H9 (cell line): ENCODE data around the gene IQCK. TPM values are rescaled to one million over a fixed set of nuclear protein-coding genes. Genes with fewer than 3 reads are reported as not detected.

Source experiments
- DNase-seq: peaks from one replicate; pipeline ENCODE4 v3.0.0-alpha.2; 2017
- H2AFZ ChIP-seq: one replicate; pipeline ENCODE4 v1.6.1; 2013; ENCODE audit warnings: mild to moderate bottlenecking, low read length, control low read depth, moderate library complexity
- H2AK5ac ChIP-seq: 2 replicates; pipeline ENCODE4 v1.6.1; 2013; ENCODE audit warnings: low read length, control low read depth, mixed read lengths; ENCODE audit not compliant: insufficient read length
- H2BK120ac ChIP-seq: one replicate; pipeline ENCODE4 v1.6.1; 2013; ENCODE audit warnings: low read depth, mild to moderate bottlenecking, low read length, control low read depth, inconsistent platforms; ENCODE audit not compliant: poor library complexity, severe bottlenecking
- H2BK12ac ChIP-seq: 2 replicates; pipeline ENCODE4 v1.6.1; 2013; ENCODE audit warnings: low read length, control low read depth, mixed read lengths, low read depth; ENCODE audit not compliant: insufficient read length
- H2BK15ac ChIP-seq: 2 replicates; pipeline ENCODE4 v1.6.1; 2013; ENCODE audit warnings: low read depth, low read length, control low read depth
- H2BK20ac ChIP-seq: one replicate; pipeline ENCODE4 v1.6.1; 2013; ENCODE audit warnings: low read depth, mild to moderate bottlenecking, low read length, control low read depth, inconsistent platforms; ENCODE audit not compliant: poor library complexity, severe bottlenecking
- H2BK5ac ChIP-seq: 2 replicates; pipeline ENCODE4 v1.6.1; 2013; ENCODE audit warnings: low read length, control low read depth, mixed read lengths; ENCODE audit not compliant: insufficient read length
- H3K14ac ChIP-seq: 2 replicates; pipeline ENCODE4 v1.6.1; 2013; ENCODE audit warnings: low read length, control low read depth; ENCODE audit not compliant: insufficient read depth
- H3K18ac ChIP-seq: 2 replicates; pipeline ENCODE4 v1.6.1; 2013; ENCODE audit warnings: low read depth, mild to moderate bottlenecking, mixed read lengths, low read length, control low read depth; ENCODE audit not compliant: insufficient read length
- H3K23ac ChIP-seq: 2 replicates; pipeline ENCODE4 v1.6.1; 2013; ENCODE audit warnings: low read length, control low read depth, mixed read lengths, low read depth; ENCODE audit not compliant: insufficient read length
- H3K23me2 ChIP-seq: 2 replicates; pipeline ENCODE4 v1.6.1; 2013; ENCODE audit warnings: low read depth, mild to moderate bottlenecking, mixed read lengths, low read length, control low read depth; ENCODE audit not compliant: insufficient read length, poor library complexity, severe bottlenecking
- H3K27ac ChIP-seq: 2 replicates; pipeline ENCODE4 v1.5.1; 2013; ENCODE audit warnings: low read length, control low read depth, mixed read lengths, low read depth; ENCODE audit not compliant: insufficient read length
- H3K27me3 ChIP-seq: 2 replicates; pipeline ENCODE4 v1.6.1; 2013; ENCODE audit warnings: low read length, control low read depth, inconsistent platforms; ENCODE audit not compliant: insufficient read depth
- H3K4ac ChIP-seq: 2 replicates; pipeline ENCODE4 v1.6.1; 2013; ENCODE audit warnings: low read depth, mild to moderate bottlenecking, control low read depth, inconsistent platforms, low read length, moderate library complexity
- H3K4me1 ChIP-seq: 2 replicates; pipeline ENCODE4 v1.6.1; 2013; ENCODE audit warnings: low read length, control low read depth, inconsistent platforms; ENCODE audit not compliant: insufficient read depth
- H3K4me2 ChIP-seq: 2 replicates; pipeline ENCODE4 v1.6.1; 2013; ENCODE audit warnings: low read length, control low read depth, mixed read lengths; ENCODE audit not compliant: insufficient read length, insufficient read depth
- H3K56ac ChIP-seq: 2 replicates; pipeline ENCODE4 v1.6.1; 2013; ENCODE audit warnings: low read depth, mild to moderate bottlenecking, mixed read lengths, low read length, control low read depth; ENCODE audit not compliant: insufficient read length
- H3K79me1 ChIP-seq: 2 replicates; pipeline ENCODE4 v1.6.1; 2013; ENCODE audit warnings: low read depth, mild to moderate bottlenecking, moderate library complexity, low read length, control low read depth, inconsistent platforms; ENCODE audit not compliant: insufficient read depth, poor library complexity, severe bottlenecking
- H3K79me2 ChIP-seq: 2 replicates; pipeline ENCODE4 v1.6.1; 2013; ENCODE audit warnings: low read length, control low read depth, inconsistent platforms; ENCODE audit not compliant: insufficient read depth
- H3K9ac ChIP-seq: 2 replicates; pipeline ENCODE4 v1.6.1; 2013; ENCODE audit warnings: low read length, control low read depth, mixed read lengths; ENCODE audit not compliant: insufficient read length; ENCODE audit errors: extremely low read depth
- H3K9me3 ChIP-seq: one replicate; pipeline ENCODE4 v1.6.1; 2013; ENCODE audit warnings: low read depth, low read length, inconsistent platforms; ENCODE audit not compliant: control insufficient read depth
- H3T11ph ChIP-seq: one replicate; pipeline ENCODE4 v1.6.1; 2013; ENCODE audit warnings: mild to moderate bottlenecking, low read length, control low read depth, inconsistent platforms
- H4K20me1 ChIP-seq: one replicate; pipeline ENCODE4 v1.6.1; 2013; ENCODE audit not compliant: control insufficient read depth, insufficient read length, insufficient read depth
- H4K5ac ChIP-seq: 2 replicates; pipeline ENCODE4 v1.6.1; 2013; ENCODE audit warnings: low read depth, mild to moderate bottlenecking, mixed read lengths, low read length, control low read depth; ENCODE audit not compliant: insufficient read length
- H4K8ac ChIP-seq: replicated peaks from 2 replicates; pipeline ENCODE4 v1.6.1; 2013; ENCODE audit warnings: low read length, control low read depth, mixed read lengths, low read depth; ENCODE audit not compliant: insufficient read length
- H4K91ac ChIP-seq: 2 replicates; pipeline ENCODE4 v1.6.1; 2013; ENCODE audit warnings: low read depth, mild to moderate bottlenecking, moderate library complexity, mixed read lengths, low read length, control low read depth; ENCODE audit not compliant: insufficient read length
- H3K27ac Mint-ChIP-seq, 3 experiments: 2 replicates in 2 of 3; 3 replicates in 1 of 3; pipeline ENCODE4 v1.8.0; 2020 to 2021; ENCODE audit warnings: mixed read lengths in 3 of 3, mild to moderate bottlenecking in 1 of 3, moderate library complexity in 1 of 3
- H3K27me3 Mint-ChIP-seq: 2 replicates; pipeline ENCODE4 v1.8.0; 2021; ENCODE audit warnings: low read depth, mild to moderate bottlenecking, moderate library complexity, mixed read lengths
- H3K36me3 Mint-ChIP-seq, 3 experiments: 2 replicates in 2 of 3; 3 replicates in 1 of 3; pipeline ENCODE4 v1.8.0; 2020 to 2021; ENCODE audit warnings: low read depth in 3 of 3, mixed read lengths in 3 of 3; ENCODE audit not compliant: insufficient read depth in 1 of 3
- H3K4me1 Mint-ChIP-seq, 2 experiments: 2 replicates each; pipeline ENCODE4 v1.8.0; 2020; ENCODE audit warnings: mixed read lengths in 2 of 2
- H3K4me3 Mint-ChIP-seq, 2 experiments: 2 replicates in 1 of 2; 3 replicates in 1 of 2; pipeline ENCODE4 v1.8.0; 2020 to 2021; ENCODE audit warnings: mild to moderate bottlenecking in 2 of 2, mixed read lengths in 2 of 2, moderate library complexity in 1 of 2
- H3K9me3 Mint-ChIP-seq, 2 experiments: 2 replicates in 1 of 2; 3 replicates in 1 of 2; pipeline ENCODE4 v1.8.0; 2020; ENCODE audit warnings: mild to moderate bottlenecking in 2 of 2, mixed read lengths in 2 of 2, moderate library complexity in 1 of 2
- WGBS: extraction: QIAGEN DNeasy Blood & Tissue Kit; methylation state at CpG from one replicate; pipeline ENCODE4 v1.1.7; 2013; ENCODE audit warnings: missing lambda C conversion rate, low lambda C conversion rate, mixed read lengths; ENCODE audit not compliant: insufficient read length; ENCODE audit errors: extremely low coverage; 5-methylcytosine and 5-hydroxymethylcytosine counted together
- total RNA-seq: library from RNA; stranded (reverse); gene quantifications from 2 replicates; pipeline ENCODE4 v1.2.1, GENCODE V29; 2021
- TF ChIP-seq, protein P1 (sequence below): fragments of 200-600 bp; sonication (generic); conservative IDR thresholded peaks from 3 replicates; pipeline ENCODE4 v1.8.0; 2021; ENCODE audit warnings: antibody characterized with exemption, mild to moderate bottlenecking

The IQCK gene
- total RNA-seq, 1 experiment from 2014 or later = 9.0 TPM

- Histone ChIP-seq H4K20me1 (no peaks in the 10 kb centered on the region), H3K79me1 (peaks cover 6% of the 10 kb centered on the region), H3T11ph (no peak overlapping the region), H3K9me3 (no peaks in the 10 kb centered on the region), H3K4ac (no peak overlapping the region), H2BK15ac (no peak overlapping the region), H3K14ac (no peak overlapping the region), H4K5ac (no peak overlapping the region), H3K23ac (no peak overlapping the region), H3K79me2 (peaks cover 27% of the 10 kb centered on the region; the same call in 1 of the 2 replicates), H3K9ac (no peak overlapping the region), H2AK5ac (no peak overlapping the region), H3K18ac (no peak overlapping the region), H4K8ac (no peak overlapping the region), H3K4me2 (no peak overlapping the region), H3K23me2 (no peaks in the 10 kb centered on the region), H3K4me1 (peaks cover 8% of the 10 kb centered on the region), H3K27ac (no peak overlapping the region), H3K56ac (no peak overlapping the region), H2BK20ac (no peak overlapping the region), H2AFZ (no peak overlapping the region), H2BK5ac (no peak overlapping the region), H2BK12ac (no peak overlapping the region), H4K91ac (no peak overlapping the region), H3K27me3 (no peaks in the 10 kb centered on the region), H2BK120ac (no peak overlapping the region)
- H3K36me3 Mint-ChIP-seq = peaks cover 42 to 80% (median 66%) of the 10 kb centered on the region in 3 experiments
- no peaks in the 10 kb centered on the region for H3K9me3 Mint-ChIP-seq
- H3K27ac Mint-ChIP-seq = no peak overlapping the region
- DNase-seq = no peak
- TF ChIP-seq, protein P1, sequence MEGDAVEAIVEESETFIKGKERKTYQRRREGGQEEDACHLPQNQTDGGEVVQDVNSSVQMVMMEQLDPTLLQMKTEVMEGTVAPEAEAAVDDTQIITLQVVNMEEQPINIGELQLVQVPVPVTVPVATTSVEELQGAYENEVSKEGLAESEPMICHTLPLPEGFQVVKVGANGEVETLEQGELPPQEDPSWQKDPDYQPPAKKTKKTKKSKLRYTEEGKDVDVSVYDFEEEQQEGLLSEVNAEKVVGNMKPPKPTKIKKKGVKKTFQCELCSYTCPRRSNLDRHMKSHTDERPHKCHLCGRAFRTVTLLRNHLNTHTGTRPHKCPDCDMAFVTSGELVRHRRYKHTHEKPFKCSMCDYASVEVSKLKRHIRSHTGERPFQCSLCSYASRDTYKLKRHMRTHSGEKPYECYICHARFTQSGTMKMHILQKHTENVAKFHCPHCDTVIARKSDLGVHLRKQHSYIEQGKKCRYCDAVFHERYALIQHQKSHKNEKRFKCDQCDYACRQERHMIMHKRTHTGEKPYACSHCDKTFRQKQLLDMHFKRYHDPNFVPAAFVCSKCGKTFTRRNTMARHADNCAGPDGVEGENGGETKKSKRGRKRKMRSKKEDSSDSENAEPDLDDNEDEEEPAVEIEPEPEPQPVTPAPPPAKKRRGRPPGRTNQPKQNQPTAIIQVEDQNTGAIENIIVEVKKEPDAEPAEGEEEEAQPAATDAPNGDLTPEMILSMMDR = no peak
- no CpG with 5 or more reads among the region's 12 CpGs for WGBS
- H3K27me3 Mint-ChIP-seq = no peaks in the 10 kb centered on the region
- peaks cover 37 to 41% of the 10 kb centered on the region in 2 experiments for H3K4me1 Mint-ChIP-seq
- H3K4me3 Mint-ChIP-seq = no peak overlapping the region
Observed at GRCh38 chr16:19872935-19873334, 154.9 kb downstream of the IQCK start.
